HL-60 (cell line): Measurements from ENCODE around the gene GPR4.

Experiments used
- DNase-seq, 2 experiments: peaks; one replicate each; pipeline ENCODE4 v3.0.0-alpha.2; 2010 to 2020; ENCODE audit warnings: low read depth in 1 of 2, low spot score in 1 of 2
- H3K27ac ChIP-seq: fragments of 250-450 bp; sonication (Bioruptor Pico); replicated peaks from 2 replicates; pipeline ENCODE4 v1.5.1; 2020; ENCODE audit warnings: mild to moderate bottlenecking, moderate library complexity
- H3K27me3 ChIP-seq: fragments of 250-450 bp; sonication (Bioruptor Pico); 2 replicates; pipeline ENCODE4 v1.5.1; 2021; ENCODE audit warnings: mild to moderate bottlenecking, moderate library complexity; ENCODE audit not compliant: insufficient read depth, poor library complexity, severe bottlenecking
- H3K4me3 ChIP-seq: replicated peaks from 2 replicates; pipeline ENCODE4 v1.5.1; 2011; ENCODE audit warnings: mild to moderate bottlenecking, control low read depth, low read length; ENCODE audit not compliant: insufficient read depth
- GABPA ChIP-seq: IDR thresholded peaks from 2 replicates; pipeline ENCODE4 v1.6.1; 2012; ENCODE audit warnings: low read depth
- POLR2AphosphoS5 ChIP-seq: IDR thresholded peaks from 2 replicates; pipeline ENCODE4 v1.6.1; 2012; ENCODE audit warnings: low read depth
- REST ChIP-seq: IDR thresholded peaks from 2 replicates; pipeline ENCODE4 v1.6.1; 2012; ENCODE audit warnings: low read depth; ENCODE audit not compliant: insufficient replicate concordance
- SPI1 ChIP-seq: IDR thresholded peaks from 2 replicates; pipeline ENCODE4 v1.6.1; 2012; ENCODE audit warnings: low read depth, mild to moderate bottlenecking, borderline replicate concordance
- TF ChIP-seq, protein P1 (sequence below): IDR thresholded peaks from one replicate; pipeline ENCODE4 v1.5.1; 2011; ENCODE audit warnings: low read length, control low read depth, inconsistent platforms; ENCODE audit not compliant: insufficient read depth

Gene GPR4

DNA sequence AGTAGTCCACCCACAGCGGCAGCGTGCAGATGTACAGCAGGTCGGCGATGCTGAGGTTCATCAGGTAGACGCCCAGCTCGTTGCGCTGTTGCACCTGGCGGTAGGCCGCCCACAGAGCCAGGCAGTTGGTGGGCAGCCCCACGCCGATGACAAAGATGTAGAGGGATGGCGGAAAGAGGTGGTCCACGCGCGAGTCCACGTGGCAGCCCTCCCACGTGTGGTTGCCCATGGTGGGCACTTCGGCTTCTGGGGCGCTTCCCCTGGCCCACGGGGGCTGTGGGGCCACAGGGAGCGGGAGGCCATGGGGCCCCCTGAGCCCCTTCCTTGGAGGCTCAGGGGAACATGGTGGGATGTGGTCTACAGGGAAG lies 10.4 kb downstream of the GPR4 start:
- DNase-seq: no peak
- no peak overlapping the region for H3K4me3 ChIP-seq
- no peak overlapping the region for H3K27ac ChIP-seq
- TF ChIP-seq REST (no peak), POLR2AphosphoS5 (no peak), GABPA (no peak), SPI1 (no peak)
- TF ChIP-seq, protein P1, sequence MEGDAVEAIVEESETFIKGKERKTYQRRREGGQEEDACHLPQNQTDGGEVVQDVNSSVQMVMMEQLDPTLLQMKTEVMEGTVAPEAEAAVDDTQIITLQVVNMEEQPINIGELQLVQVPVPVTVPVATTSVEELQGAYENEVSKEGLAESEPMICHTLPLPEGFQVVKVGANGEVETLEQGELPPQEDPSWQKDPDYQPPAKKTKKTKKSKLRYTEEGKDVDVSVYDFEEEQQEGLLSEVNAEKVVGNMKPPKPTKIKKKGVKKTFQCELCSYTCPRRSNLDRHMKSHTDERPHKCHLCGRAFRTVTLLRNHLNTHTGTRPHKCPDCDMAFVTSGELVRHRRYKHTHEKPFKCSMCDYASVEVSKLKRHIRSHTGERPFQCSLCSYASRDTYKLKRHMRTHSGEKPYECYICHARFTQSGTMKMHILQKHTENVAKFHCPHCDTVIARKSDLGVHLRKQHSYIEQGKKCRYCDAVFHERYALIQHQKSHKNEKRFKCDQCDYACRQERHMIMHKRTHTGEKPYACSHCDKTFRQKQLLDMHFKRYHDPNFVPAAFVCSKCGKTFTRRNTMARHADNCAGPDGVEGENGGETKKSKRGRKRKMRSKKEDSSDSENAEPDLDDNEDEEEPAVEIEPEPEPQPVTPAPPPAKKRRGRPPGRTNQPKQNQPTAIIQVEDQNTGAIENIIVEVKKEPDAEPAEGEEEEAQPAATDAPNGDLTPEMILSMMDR: no peak
- peaks cover 9% of the 10 kb centered on the region for H3K27me3 ChIP-seq

DNA sequence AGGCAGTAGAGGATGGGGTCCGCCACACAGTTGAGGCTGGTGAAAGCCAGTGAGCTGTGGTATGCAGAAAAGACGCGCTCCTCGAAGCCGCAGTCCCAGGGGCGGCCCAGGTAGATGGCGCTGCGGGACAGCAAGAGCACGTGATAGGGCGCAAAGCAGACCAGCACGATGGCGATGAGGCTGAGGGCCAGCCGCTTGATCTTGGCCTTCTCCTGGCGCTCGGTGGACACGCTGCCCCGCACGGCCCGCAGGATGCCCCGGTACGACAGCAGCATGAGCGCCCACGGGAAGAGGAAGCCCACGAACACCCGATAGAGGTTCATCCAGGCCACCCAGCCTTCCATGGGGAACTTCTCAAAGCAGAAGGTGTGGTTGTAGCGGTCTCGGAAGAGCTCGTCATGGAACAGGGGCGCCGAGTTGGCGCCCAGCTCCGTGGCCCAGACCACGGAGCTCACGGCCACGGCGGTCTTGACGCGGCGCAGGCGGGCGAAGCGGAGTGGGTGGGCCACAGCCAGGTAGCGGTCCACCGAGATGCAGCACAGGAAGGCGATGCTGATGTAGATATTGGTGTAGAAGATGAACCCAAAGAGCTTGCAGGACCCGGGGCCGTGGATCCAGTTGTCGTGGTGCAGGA lies 10.9 kb downstream of the GPR4 start:
- Histone ChIP-seq H3K4me3 (no peak overlapping the region), H3K27me3 (peaks cover 9% of the 10 kb centered on the region), H3K27ac (no peak overlapping the region)
- TF ChIP-seq, protein P1: peak; percentile 34
- TF ChIP-seq POLR2AphosphoS5: no peak
- DNase-seq: peak in 1 of 2 experiments; percentile 65

DNA sequence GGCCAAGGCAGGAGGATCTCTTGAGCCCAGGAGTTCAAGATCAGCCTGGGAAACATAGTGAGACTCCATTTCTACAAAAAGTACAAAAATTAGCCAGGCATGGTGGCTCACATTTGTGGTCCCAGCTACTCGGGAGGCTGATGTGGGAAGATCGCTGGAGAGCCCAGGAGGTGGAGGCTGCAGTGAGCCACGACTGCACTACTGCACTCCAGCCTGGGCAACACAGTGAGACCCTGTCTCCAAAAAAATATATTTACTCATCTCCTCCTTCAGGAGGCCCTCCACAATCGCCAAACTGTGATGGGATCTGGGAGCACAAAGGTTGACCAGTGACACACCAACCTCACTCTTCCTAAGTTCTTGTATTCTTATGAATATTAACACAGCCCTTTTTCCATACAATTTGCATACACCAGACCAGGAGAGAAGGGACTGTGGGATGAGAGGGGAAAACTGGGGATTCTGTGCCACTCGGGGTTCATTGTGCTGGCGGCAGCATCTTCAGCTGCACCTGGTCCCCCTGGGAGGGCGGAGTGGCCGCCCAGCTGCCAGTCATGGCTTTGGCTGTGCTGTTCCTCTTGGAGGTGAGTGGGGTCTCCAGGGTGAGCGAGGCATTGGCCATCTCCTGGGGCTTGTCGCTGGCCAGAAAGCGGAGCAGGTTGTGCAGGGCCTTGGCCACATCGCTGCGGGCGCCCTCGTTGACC lies 11.6 kb downstream of the GPR4 start:
- no peak overlapping the region for H3K4me3 ChIP-seq
- peaks cover 9% of the 10 kb centered on the region for H3K27me3 ChIP-seq
- TF ChIP-seq GABPA (no peak), POLR2AphosphoS5 (no peak), REST (no peak), SPI1 (no peak)
- TF ChIP-seq, protein P1: no peak
- H3K27ac ChIP-seq: no peak overlapping the region
- no peak for DNase-seq

DNA sequence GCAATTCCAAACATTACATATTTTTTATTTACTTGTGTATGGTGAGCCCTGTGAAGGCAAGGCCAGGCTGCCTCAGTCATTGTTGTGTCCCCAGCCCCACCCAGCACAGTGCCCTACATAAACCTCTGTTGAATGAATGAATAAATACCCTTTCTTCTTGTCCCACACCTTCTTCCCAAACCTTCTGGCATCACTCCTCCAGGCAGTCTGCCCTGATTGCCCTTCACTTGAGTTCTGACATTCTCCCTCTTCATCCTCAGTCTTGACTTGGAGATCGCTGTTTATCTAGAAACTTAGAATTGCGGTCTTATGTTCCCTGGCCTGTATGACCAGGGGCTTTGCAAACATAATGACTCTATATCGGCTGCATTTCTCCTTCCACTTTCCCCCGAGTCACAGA lies 12.2 kb downstream of the GPR4 start:
- DNase-seq: no peak
- TF ChIP-seq POLR2AphosphoS5 (no peak), GABPA (no peak)
- H3K27ac ChIP-seq: no peak overlapping the region

More for the DNA sequence above, 12.2 kb downstream of the GPR4 start:
- H3K27me3 ChIP-seq: peaks cover 9% of the 10 kb centered on the region
- no peak overlapping the region for H3K4me3 ChIP-seq
